GM12892 (cell line): Measurements from ENCODE around the gene ALDOB.

Experiments
- POLR2A ChIP-seq: IDR thresholded peaks from 2 replicates; pipeline ENCODE4 v1.6.1; 2011; ENCODE audit warnings: low read depth, low read length, control low read depth
- POLR2AphosphoS5 ChIP-seq: IDR thresholded peaks from 2 replicates; pipeline ENCODE4 v1.6.1; 2011; ENCODE audit warnings: low read depth, low read length, control low read depth
- TAF1 ChIP-seq: IDR thresholded peaks from 2 replicates; pipeline ENCODE4 v1.6.1; 2011; ENCODE audit warnings: low read depth, mild to moderate bottlenecking, control low read depth, low read length, borderline replicate concordance

- no peak for TF ChIP-seq POLR2A
- TF ChIP-seq POLR2AphosphoS5, result no peak
- TF ChIP-seq TAF1, result no peak
Measured at GRCh38 chr9:101481261-101481660, 45.7 kb upstream of the ALDOB start.
